NT2/D1 (cell line): ENCODE measurements around the gene SIGLEC11.

Experiments used
- DNase-seq: peaks from one replicate; pipeline ENCODE4 v3.0.0-alpha.2; 2011; ENCODE audit warnings: low read depth, low spot score
- H3K27me3 ChIP-seq: 2 replicates; pipeline ENCODE4 v1.6.0; 2011; ENCODE audit warnings: mild to moderate bottlenecking; ENCODE audit not compliant: insufficient read length, insufficient read depth
- H3K36me3 ChIP-seq: 2 replicates; pipeline ENCODE4 v1.6.1; 2011; ENCODE audit warnings: mild to moderate bottlenecking, low read length, mixed read lengths; ENCODE audit not compliant: insufficient read depth, insufficient read length
- H3K4me1 ChIP-seq: 2 replicates; pipeline ENCODE4 v1.5.1; 2011; ENCODE audit not compliant: insufficient read depth, insufficient read length
- H3K4me3 ChIP-seq: 2 replicates; pipeline ENCODE4 v1.5.1; 2011; ENCODE audit warnings: low read depth; ENCODE audit not compliant: insufficient read length
- H3K9ac ChIP-seq: 2 replicates; pipeline ENCODE4 v1.6.0; 2011; ENCODE audit warnings: low read depth; ENCODE audit not compliant: insufficient read length
- H3K9me3 ChIP-seq: 2 replicates; pipeline ENCODE4 v1.5.1; 2011; ENCODE audit warnings: mild to moderate bottlenecking, low read length; ENCODE audit not compliant: insufficient read depth
- SUZ12 ChIP-seq: IDR thresholded peaks from 2 replicates; pipeline ENCODE4 v1.6.1; 2011; ENCODE audit not compliant: insufficient read length, insufficient read depth; ENCODE audit errors: extremely low read depth
- YY1 ChIP-seq: IDR thresholded peaks from 2 replicates; pipeline ENCODE4 v1.6.1; 2011; ENCODE audit not compliant: insufficient read length, insufficient read depth
- ZNF274 ChIP-seq: IDR thresholded peaks from 2 replicates; pipeline ENCODE4 v1.6.1; 2011; ENCODE audit warnings: mild to moderate bottlenecking, low read depth, low read length

The SIGLEC11 gene

DNA sequence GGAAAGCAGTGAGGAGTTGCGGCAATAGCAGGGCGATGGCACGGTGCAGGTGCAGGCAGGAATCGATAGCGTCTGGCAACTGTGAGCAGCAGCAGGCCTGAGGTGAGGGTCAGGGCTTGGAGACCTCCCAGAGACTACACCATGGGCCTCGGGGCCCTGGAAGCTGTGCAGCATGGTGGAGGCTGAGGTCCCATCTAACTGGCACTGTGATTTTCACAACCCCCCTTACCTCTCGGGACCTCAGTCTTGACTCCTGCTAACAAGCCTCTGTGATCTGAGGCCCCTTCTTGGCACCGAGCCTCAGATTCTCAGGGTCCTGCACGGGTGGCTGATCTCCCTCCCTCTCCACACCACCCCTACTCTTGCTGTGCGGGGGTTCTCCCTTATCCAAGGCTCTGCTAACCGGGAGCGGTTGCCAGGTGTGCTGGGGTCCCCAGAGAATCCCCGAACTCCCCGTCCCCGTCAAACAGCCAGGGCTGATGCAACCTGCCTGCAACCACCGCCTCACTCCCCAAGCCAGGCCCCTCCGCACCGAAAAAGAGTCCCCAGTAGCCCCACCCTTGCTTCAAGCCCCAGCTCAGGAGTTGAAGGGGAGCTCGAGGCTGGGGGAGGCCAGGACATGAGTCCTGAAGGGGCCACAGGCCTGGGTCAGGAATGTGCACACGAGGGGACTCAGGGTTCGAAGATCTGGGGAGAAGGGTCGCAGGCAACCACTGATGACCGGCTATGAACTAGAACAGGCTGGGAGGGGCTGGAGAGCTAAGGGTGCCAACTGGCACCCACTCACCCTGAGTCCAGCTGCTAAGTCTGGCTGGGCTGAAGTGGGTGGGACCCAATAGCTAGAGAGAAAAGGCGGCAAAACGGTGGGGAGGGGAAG, 36.7 kb downstream of the SIGLEC11 start:
- no peak for DNase-seq
- Histone ChIP-seq H3K9me3 (no peaks in the 10 kb centered on the region), H3K9ac (peak overlapping the region; percentile 13), H3K4me3 (no peak overlapping the region), H3K27me3 (no peaks in the 10 kb centered on the region), H3K4me1 (peaks cover 41% of the 10 kb centered on the region), H3K36me3 (peaks cover 77% of the 10 kb centered on the region)
- no peak for TF ChIP-seq YY1
- TF ChIP-seq SUZ12 = no peak
- no peak for TF ChIP-seq ZNF274

DNA sequence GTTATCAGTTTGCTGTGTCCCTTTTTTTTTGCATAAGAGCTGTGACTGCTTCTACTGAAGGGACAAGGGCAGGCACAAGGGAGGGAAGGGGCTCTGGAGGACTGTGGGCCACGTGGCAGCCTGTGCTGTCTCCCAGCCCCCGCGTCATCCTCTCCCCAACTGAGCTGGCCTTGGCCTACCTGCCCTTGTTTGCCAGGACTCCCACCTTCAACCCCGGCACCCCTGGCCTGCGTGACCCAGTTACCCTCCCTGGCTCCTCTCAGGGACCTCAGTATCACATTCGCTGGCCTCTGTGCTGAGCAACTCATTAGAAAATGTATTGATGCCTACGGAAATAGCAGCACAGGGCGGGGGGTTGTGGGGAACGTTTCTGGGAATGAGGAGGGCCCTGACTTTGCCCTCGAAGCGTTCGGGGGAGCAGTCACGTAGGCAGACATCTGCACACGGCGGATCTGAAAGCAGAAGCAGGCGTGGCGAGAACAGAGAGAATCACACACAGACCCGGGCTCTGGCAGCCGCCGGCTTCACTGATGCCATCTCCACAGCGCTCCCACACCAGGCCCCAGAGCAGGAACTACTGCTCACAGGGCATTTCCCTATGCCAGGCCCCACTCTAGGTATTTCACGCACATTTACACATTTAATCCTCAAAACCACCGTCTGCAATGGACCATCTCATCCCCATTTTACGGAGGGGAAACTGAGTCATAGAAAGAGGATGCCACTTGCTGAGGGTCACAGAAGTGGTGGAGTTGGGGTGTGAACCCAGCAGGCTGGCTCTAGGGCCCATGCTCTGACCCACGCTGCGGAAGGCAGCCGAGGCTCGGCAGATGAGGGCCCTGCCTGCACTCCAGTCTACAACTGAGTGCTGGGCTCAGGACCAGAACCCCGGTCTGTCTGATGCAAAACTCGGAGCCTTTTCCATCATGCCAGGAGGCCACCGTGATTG, 37.6 kb downstream of the SIGLEC11 start:
- H3K9ac ChIP-seq = peak overlapping the region; percentile 50
- H3K4me3 ChIP-seq = no peak overlapping the region
- H3K27me3 ChIP-seq = no peaks in the 10 kb centered on the region
- H3K36me3 ChIP-seq = peaks cover 84% of the 10 kb centered on the region
- peaks cover 41% of the 10 kb centered on the region for H3K4me1 ChIP-seq
- TF ChIP-seq ZNF274 = no peak
- no peak for TF ChIP-seq YY1
- TF ChIP-seq SUZ12 = no peak
- H3K9me3 ChIP-seq = no peaks in the 10 kb centered on the region
- no peak for DNase-seq

DNA sequence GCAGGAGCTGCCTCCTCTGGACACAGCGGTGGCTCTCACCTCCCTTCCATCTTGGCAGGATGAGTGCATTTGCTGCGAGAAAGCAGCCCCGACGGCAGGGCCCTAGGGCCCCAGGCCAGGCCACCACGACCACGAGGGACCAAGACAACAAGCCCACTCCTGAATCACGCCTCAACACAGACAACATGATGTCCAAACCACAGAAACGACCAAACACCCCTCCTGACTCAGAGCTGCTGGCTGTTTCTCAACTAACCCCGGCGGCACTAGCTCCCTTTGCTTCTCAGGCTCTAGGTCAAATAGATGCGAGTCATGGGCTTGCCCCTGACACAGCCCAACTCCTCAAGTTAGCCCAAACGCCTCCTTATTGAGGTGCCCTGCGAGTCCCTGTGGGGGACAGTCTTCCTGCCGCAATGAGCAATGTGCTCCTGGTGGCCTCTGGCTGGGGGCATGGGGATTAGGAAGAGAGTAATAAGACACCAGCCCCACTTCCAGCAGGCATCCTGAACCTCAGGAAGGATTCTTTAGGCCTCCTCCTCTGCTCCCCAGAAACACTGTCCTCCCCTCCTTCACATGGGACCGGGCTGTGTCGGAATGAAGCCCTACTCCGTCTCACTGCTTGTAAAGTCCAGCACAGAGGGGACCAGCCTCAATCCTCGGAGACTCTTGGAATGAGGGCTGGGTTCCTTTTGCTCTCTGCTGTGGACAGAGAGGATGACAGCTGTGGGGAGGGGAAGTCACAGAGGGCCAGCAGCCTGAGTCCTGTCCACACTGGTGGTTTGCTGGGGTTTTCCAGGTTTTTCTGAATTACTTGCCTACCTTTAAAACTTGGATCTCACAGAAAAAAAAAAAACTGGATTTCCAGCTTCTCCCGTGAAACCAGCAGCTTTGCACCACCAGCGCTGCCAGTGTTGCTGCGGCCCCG, 38.8 kb downstream of the SIGLEC11 start:
- H3K9ac ChIP-seq = no peak overlapping the region
- TF ChIP-seq YY1 = no peak
- TF ChIP-seq ZNF274 = no peak
- no peak for TF ChIP-seq SUZ12
- peaks cover 86% of the 10 kb centered on the region for H3K36me3 ChIP-seq
- H3K4me3 ChIP-seq = no peak overlapping the region
- no peaks in the 10 kb centered on the region for H3K27me3 ChIP-seq
- no peak for DNase-seq
- H3K9me3 ChIP-seq = no peaks in the 10 kb centered on the region
- peaks cover 36% of the 10 kb centered on the region for H3K4me1 ChIP-seq

DNA sequence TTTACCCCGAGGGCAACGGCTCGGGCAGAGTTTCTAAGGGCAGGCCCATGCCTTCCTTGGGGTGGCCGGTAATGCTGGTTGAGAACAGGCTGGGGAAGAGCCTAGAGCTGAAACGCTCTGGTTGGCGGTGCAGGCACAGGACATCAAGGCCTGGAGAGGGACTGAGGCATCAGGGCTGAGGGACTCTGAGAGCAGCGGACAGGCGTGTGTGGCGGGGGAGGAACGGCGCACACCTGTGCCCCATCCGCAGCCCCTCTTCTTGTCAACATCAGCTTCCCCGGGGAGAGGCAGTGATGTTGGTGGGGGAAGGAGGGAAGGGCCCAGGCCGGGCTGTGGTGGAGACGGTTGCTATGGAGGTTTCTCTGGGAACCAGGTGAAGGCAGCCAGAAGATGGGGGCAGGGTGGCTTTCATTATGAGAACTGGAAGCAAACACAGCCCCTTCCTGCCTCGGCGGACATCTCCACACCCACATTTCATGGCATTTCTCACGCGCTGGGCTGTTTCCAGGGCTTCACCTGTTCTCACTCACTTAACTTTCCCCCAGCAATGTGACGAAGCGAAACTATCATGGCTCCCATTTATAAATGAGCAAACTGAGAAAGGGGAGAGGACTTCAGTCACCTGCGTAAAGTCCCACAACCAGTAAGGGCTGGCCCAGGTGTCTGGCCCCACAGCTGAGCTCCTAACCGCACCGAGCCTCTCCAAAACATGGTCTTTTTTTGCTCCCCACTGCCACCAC, 40.2 kb downstream of the SIGLEC11 start:
- no peak overlapping the region for H3K4me3 ChIP-seq
- H3K9ac ChIP-seq = no peak overlapping the region
- no peaks in the 10 kb centered on the region for H3K27me3 ChIP-seq
- TF ChIP-seq SUZ12 (no peak), YY1 (no peak), ZNF274 (no peak)
- H3K9me3 ChIP-seq = no peaks in the 10 kb centered on the region
- H3K4me1 ChIP-seq = peaks cover 33% of the 10 kb centered on the region
- peaks cover 84% of the 10 kb centered on the region for H3K36me3 ChIP-seq
- no peak for DNase-seq

DNA sequence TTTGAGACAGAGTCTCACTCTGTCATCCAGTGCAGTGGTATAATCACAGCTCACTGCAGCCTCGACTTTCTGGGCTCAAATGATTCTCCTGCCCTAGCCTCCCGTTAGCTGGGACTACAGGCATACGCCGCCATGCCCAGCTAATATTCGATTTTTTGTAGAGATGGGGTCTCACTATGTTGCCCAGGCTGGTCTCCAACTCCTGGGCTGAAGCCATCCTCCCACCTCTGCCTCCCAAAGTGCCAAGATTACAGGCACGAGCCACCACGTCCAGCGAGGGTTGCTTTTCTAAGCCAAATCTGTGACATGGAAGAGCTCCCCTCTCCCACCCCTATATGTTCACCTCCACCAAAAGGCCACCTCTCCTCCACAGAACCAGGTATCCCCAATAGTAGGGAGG, 42.9 kb downstream of the SIGLEC11 start:
- H3K9ac ChIP-seq = no peak overlapping the region
- DNase-seq = no peak
- no peaks in the 10 kb centered on the region for H3K27me3 ChIP-seq
- peaks cover 85% of the 10 kb centered on the region for H3K36me3 ChIP-seq
- TF ChIP-seq YY1 (no peak), SUZ12 (no peak), ZNF274 (no peak)
- H3K4me1 ChIP-seq = peaks cover 22% of the 10 kb centered on the region
- no peak overlapping the region for H3K4me3 ChIP-seq
- no peaks in the 10 kb centered on the region for H3K9me3 ChIP-seq
